RWPE2 (cell line): ENCODE results near the gene OCLN.
A peak's percentile ranks its signal among the peaks of the same experiment; 100 is the strongest.
"Not testable (repeated sequence)": the region's sequence is repeated elsewhere in the genome, so short reads cannot be mapped to it uniquely, and the experiment has no call there.

Experiments used
- ATAC-seq: fragments of 200-7000 bp; cut with Tn5 transposase; 3 replicates; pipeline ENCODE4 v1.9.1; 2021; ENCODE audit warnings: low read depth
- DNase-seq: peaks from one replicate; pipeline ENCODE4 v3.0.0-alpha.2; 2020; ENCODE audit warnings: low spot score
- H3K27ac ChIP-seq: fragments of 450-650 bp; 2 replicates; pipeline ENCODE4 v1.5.1; 2017; ENCODE audit warnings: mild to moderate bottlenecking; ENCODE audit not compliant: poor library complexity, severe bottlenecking
- H3K27me3 ChIP-seq: fragments of 250-450 bp; sonication (Bioruptor Pico); 2 replicates; pipeline ENCODE4 v1.5.1; 2021; ENCODE audit warnings: mild to moderate bottlenecking, moderate library complexity; ENCODE audit not compliant: insufficient read depth, poor library complexity, severe bottlenecking
- H3K36me3 ChIP-seq: fragments of 250-450 bp; sonication (Bioruptor Pico); 2 replicates; pipeline ENCODE4 v1.5.1; 2020; ENCODE audit warnings: low read depth, mild to moderate bottlenecking, moderate library complexity
- H3K4me1 ChIP-seq: fragments of 250-450 bp; sonication (Bioruptor Pico); 2 replicates; pipeline ENCODE4 v1.5.1; 2021; ENCODE audit warnings: mild to moderate bottlenecking, moderate library complexity; ENCODE audit not compliant: insufficient read depth, poor library complexity, severe bottlenecking
- H3K4me3 ChIP-seq: fragments of 250-450 bp; sonication (Bioruptor Pico); 2 replicates; pipeline ENCODE4 v1.5.1; 2021; ENCODE audit warnings: mild to moderate bottlenecking, moderate library complexity; ENCODE audit not compliant: severe bottlenecking
- H3K9me3 ChIP-seq: fragments of 250-450 bp; sonication (Bioruptor Pico); 2 replicates; pipeline ENCODE4 v1.5.1; 2021; ENCODE audit warnings: mild to moderate bottlenecking, moderate library complexity; ENCODE audit not compliant: severe bottlenecking
- CTCF ChIP-seq: fragments of 450-650 bp; IDR thresholded peaks from one replicate; pipeline ENCODE4 v1.5.1; 2017; ENCODE audit warnings: mild to moderate bottlenecking, moderate library complexity; ENCODE audit not compliant: poor library complexity, severe bottlenecking

The OCLN gene

DNA sequence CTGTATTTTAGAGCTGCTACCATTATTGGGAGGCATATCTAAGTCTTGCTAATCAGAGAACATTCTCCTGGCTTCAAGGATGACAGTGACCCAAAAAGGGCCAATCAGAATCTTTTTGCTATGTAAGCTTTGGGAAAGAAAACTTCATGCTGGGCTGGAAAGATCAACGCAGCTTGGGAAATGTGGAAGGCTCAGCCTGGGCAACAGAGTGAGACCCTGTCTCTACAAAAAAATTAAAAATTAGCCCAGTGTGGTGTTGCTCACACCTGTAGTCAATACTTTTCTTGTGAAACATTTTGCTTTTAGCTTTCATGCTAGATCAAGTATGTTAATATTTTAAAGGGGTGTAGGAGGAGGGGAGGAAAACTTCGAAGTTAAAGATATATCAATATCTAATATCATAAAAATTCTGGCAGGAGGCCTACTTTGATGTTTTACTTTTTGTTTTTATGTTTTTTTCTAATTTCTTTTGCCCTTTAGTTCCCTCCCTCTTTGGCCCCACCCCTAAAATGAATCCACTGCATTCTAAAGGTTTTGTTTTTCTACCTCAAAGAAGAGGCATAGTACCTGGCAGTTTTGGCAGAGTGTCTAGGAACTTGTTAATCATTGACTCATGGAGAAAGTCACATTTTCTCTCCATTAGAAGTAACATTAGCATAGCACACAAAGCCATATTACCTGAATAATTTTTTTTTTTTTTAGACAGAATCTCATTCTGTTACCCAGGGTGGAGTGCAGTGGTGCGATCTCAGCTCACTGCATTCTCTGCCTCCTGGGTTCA, 50.4 kb downstream of the OCLN start:
- not testable (repeated sequence) for H3K36me3 ChIP-seq, H3K4me3 ChIP-seq, H3K4me1 ChIP-seq, H3K27ac ChIP-seq, H3K9me3 ChIP-seq, ATAC-seq, H3K27me3 ChIP-seq, DNase-seq

GRCh38 chr5:69544602-69545001, 52.0 kb downstream of the OCLN start:
- ATAC-seq, H3K4me1 ChIP-seq, DNase-seq, H3K36me3 ChIP-seq, H3K9me3 ChIP-seq, H3K27ac ChIP-seq, H3K27me3 ChIP-seq, H3K4me3 ChIP-seq: not testable (repeated sequence)

GRCh38 chr5:69559908-69560330, 67.3 kb downstream of the OCLN start, which contains the start of gene GTF2H2C:
Gene GTF2H2C, plus strand, starts transcription at chr5:69560191. Its CDS starts 4,942 bp downstream, at chr5:69565133.
- not testable (repeated sequence) for H3K27me3 ChIP-seq, H3K4me1 ChIP-seq, H3K9me3 ChIP-seq, H3K27ac ChIP-seq, H3K36me3 ChIP-seq
- ATAC-seq = peak; percentile 98
- H3K4me3 ChIP-seq = peak within 1 kb of the TSS; percentile 24
- peak; percentile 75 for DNase-seq
- TF ChIP-seq CTCF = peak; percentile 42

GRCh38 chr5:69560587-69561431, 68.2 kb downstream of the OCLN start:
- H3K27ac ChIP-seq, DNase-seq, H3K27me3 ChIP-seq, H3K4me1 ChIP-seq, ATAC-seq, H3K36me3 ChIP-seq, H3K9me3 ChIP-seq: not testable (repeated sequence)
- H3K4me3 ChIP-seq = peak overlapping the region; percentile 24

DNA sequence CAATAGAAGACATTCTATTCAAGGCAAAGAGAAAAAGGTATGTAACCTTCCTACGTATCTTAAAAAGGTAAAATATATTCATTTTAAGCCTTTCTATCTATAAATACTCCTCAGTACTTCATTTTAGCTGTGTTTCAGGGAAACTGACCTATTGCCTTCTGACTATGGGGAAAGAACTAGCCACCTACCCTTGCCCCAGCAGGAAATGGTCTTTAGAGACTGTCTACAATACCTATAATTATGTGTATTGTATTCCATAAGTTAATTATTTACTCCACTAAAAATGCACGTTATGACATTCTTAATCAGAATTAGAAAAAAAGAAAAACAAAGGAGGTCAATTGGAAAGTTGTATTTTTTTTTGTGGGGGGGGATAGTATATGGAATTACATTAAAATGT, 73.6 kb downstream of the OCLN start:
- not testable (repeated sequence) for H3K27ac ChIP-seq, DNase-seq, H3K27me3 ChIP-seq, H3K36me3 ChIP-seq, ATAC-seq, H3K9me3 ChIP-seq, H3K4me1 ChIP-seq, H3K4me3 ChIP-seq

GRCh38 chr5:69568072-69568471, 75.5 kb downstream of the OCLN start:
- H3K4me3 ChIP-seq, DNase-seq, H3K9me3 ChIP-seq, H3K4me1 ChIP-seq, H3K36me3 ChIP-seq, ATAC-seq, H3K27me3 ChIP-seq, H3K27ac ChIP-seq: not testable (repeated sequence)

GRCh38 chr5:69583356-69583755, 90.8 kb downstream of the OCLN start:
- H3K4me3 ChIP-seq, H3K9me3 ChIP-seq, H3K27me3 ChIP-seq, H3K27ac ChIP-seq, H3K4me1 ChIP-seq, H3K36me3 ChIP-seq, DNase-seq: not testable (repeated sequence)
- peak; percentile 96 for ATAC-seq

- not testable (repeated sequence) for H3K4me1 ChIP-seq, H3K27ac ChIP-seq, H3K36me3 ChIP-seq, H3K9me3 ChIP-seq, H3K27me3 ChIP-seq, ATAC-seq, H3K4me3 ChIP-seq, DNase-seq
Measured at GRCh38 chr5:69596114-69596840, 103.7 kb downstream of the OCLN start.

GRCh38 chr5:69601947-69602346, 109.4 kb downstream of the OCLN start:
- H3K4me3 ChIP-seq, H3K36me3 ChIP-seq, H3K27me3 ChIP-seq, H3K27ac ChIP-seq, ATAC-seq, DNase-seq, H3K4me1 ChIP-seq, H3K9me3 ChIP-seq: not testable (repeated sequence)

- DNase-seq, H3K4me3 ChIP-seq, ATAC-seq, H3K9me3 ChIP-seq, H3K36me3 ChIP-seq, H3K27me3 ChIP-seq, H3K27ac ChIP-seq, H3K4me1 ChIP-seq: not testable (repeated sequence)
Measured at GRCh38 chr5:69606839-69607238, 114.2 kb downstream of the OCLN start.
